Measurements from ENCODE around the gene FGF10. TPM values are rescaled to one million over a fixed set of nuclear protein-coding genes. Genes with fewer than 3 reads are reported as not detected.

Gene FGF10
- total RNA-seq, 4 donors from 2014 or later, result 15.7 to 50.0 (median 26.3) TPM

GRCh38 chr5:44360919-44361318 lies 28.3 kb downstream of the FGF10 start:
- no peak for ATAC-seq (ENCODE audit: low FRiP score)
- TF ChIP-seq CTCF (IDR thresholded peaks at IDR 0.05), result no peak
- no peak for DNase-seq (ENCODE audit: low spot score)

GRCh38 chr5:44358421-44358820 lies 30.8 kb downstream of the FGF10 start:
- ATAC-seq (ENCODE audit: low FRiP score) (no peak), DNase-seq (ENCODE audit: low spot score) (no peak)
- TF ChIP-seq CTCF (IDR thresholded peaks at IDR 0.05), result no peak

GRCh38 chr5:44356231-44356630 lies 33.0 kb downstream of the FGF10 start:
- no peak for TF ChIP-seq CTCF (IDR thresholded peaks at IDR 0.05)
- no peak for DNase-seq (ENCODE audit: low spot score)
- no peak for ATAC-seq (ENCODE audit: low FRiP score)

- TF ChIP-seq CTCF (IDR thresholded peaks at IDR 0.05), result no peak
- no peak for ATAC-seq (ENCODE audit: low FRiP score)
- DNase-seq (ENCODE audit: low spot score), result no peak
These were observed 43.3 kb downstream of the FGF10 start for GRCh38 chr5:44345871-44346270.

- no peak for TF ChIP-seq CTCF (IDR thresholded peaks at IDR 0.05)
- no peak for DNase-seq (ENCODE audit: low spot score)
- no peak for ATAC-seq (ENCODE audit: low FRiP score)
These were observed 52.5 kb downstream of the FGF10 start for GRCh38 chr5:44336708-44337107.

GRCh38 chr5:44334622-44335021 lies 54.6 kb downstream of the FGF10 start:
- no peak for TF ChIP-seq CTCF (IDR thresholded peaks at IDR 0.05)
- DNase-seq (ENCODE audit: low spot score) (no peak), ATAC-seq (ENCODE audit: low FRiP score) (no peak)

- DNase-seq (ENCODE audit: low spot score) (no peak), ATAC-seq (ENCODE audit: low FRiP score) (no peak)
- TF ChIP-seq CTCF (IDR thresholded peaks at IDR 0.05), result no peak
These were observed 56.8 kb downstream of the FGF10 start for GRCh38 chr5:44332285-44332971.

Measured in omental fat pad (tissue), 4 donors.